Kasumi-1 (cell line): Measurements from ENCODE around the gene CTDP1.
"Not testable (repeated sequence)": the region's sequence is repeated elsewhere in the genome, so short reads cannot be mapped to it uniquely, and the experiment has no call there.

Source experiments
- DNase-seq, 2 experiments: peaks; one replicate each; lab custom pipeline; 2025; lab: John Stamatoyannopoulos, UW

CTDP1 gene

GRCh38 chr18:79740521-79741361 is 61.1 kb downstream of the CTDP1 start:
- DNase-seq, result no peak

GRCh38 chr18:79741362-79741700 is 61.7 kb downstream of the CTDP1 start:
- no peak for DNase-seq

DNA sequence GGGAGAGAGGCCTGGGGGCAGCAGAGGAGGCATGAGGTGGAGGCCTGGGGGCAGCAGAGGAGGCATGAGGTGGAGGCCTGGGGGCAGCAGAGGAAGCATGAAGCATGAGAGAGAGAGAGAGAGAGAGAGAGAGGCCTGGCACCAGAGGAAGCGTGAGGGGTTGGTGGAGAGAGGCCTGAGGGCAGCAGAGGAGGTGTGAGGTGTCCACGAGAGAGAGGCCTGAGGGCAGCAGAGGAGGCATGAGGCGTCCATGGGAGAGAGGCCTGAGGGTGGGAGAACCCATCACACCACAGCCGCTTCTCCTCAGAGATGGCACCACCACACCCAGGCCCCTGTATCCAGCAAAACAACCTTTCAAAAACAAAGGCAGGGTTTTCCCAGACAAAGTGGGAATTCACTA is 62.5 kb downstream of the CTDP1 start:
- no peak for DNase-seq

DNA sequence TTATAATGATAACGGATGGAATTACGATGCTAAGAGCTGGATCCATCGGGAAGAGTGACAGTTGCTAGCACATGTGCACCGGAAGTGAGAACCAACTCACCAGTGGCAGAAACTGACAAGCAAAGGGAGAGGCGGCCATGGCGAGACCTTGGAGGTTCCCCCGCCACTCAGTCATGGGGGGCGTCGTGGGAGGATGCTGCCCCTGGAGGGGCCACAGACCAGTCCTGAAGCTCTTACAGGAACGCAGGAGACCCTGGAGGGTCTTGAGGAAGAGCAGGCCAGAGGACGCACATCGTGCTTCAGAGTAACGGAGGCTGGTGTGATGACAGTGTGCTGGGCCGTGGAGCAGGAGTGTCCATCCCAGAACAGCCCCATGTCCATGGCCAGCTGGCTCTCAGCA is 65.0 kb downstream of the CTDP1 start:
- no peak for DNase-seq

DNA sequence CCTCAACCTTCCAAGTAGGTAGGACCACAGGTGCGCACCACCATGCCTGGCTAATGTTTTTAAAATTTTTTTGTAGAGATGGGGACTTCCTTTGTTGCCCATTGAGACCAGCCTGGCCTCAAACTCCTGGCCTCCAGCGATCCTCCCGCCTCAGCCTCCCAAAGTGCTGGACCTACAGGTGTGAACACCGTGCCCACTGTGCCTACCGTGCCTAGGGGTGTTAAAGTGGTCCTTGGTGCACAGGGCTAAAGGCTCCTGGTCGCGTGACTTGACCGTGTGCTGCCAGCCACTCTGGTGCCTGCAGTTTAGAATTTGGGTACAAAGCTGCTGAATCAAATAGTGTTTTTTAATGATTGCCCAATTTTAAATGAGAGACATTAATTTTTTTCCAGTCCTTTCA is 67.1 kb downstream of the CTDP1 start:
- no peak for DNase-seq

DNA sequence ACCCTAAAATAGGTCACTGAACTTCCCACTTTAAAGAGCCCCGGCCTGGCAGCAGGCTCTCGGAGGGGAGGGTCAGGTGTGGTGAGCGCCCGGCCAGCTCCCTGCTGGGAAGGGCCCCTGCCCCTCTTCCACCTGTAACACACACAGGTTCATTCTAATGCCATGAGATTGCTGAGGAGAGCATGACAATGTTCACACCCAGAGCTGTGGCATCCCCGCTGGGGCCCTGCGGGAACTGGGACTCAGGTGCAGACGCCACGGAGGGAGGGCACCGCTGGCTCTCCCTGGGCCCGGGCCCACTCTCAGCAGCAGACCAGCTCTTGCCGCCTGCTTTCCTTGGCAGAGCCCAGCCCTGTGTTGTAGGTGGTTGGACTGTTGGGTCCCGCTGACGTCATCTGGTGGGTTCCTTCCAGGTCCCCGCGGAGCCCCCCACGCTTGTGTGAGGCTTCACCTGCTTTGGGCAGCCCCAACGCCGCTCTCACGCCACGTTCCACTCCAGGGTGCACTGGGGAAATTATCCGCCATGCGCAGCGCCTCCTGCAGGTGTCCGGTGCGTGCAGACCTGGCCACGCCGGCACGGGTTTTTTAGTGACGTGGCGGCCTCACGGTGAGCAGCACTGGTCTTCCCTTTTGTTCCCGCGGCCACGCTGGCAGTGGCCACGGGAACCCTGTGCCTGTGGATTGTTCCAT is 67.7 kb downstream of the CTDP1 start:
- no peak for DNase-seq

DNA sequence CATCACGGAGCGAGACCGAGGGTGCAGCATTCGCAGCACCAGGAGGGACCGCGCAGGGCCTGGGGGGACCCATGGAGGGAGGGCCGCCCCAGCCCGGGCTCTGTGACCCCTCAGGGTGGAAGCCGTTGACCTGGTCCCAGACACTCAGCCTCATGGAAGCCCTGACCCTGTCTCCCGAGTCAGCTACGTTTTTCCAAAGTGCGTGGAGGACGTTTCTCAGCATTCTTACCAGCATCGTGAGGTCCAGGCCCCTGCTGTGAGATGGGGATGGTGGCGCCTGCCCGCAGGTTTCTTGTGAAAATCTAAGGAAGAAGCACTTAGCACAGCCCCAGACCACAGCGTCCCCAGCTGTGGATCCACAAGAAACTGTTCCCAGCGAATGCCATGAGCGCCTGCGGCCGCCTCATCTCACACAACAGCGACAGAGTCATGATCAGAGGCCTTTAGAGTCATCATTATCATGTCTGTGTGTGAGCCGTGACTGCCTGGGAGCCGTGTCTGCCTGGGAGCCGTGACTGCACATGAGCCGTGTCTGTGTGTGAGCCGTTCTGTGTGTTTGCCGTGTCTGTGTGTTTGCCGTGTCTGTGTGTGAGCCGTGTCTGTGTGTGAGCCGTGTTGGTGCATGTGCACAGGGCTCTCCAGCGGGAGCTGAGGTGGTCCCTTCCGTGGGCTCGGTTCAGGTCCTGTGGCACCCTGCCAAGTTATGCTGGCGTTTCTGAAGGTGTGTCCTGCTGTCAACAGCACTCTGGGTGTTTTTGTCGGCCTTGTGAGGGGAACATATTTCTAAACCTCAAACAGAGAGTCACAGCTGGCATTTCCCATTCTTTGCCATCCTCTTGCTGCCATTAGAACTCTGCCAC is 68.9 kb downstream of the CTDP1 start:
- no peak for DNase-seq

- no peak for DNase-seq
Observed at GRCh38 chr18:79749251-79750191, 69.9 kb downstream of the CTDP1 start.

DNA sequence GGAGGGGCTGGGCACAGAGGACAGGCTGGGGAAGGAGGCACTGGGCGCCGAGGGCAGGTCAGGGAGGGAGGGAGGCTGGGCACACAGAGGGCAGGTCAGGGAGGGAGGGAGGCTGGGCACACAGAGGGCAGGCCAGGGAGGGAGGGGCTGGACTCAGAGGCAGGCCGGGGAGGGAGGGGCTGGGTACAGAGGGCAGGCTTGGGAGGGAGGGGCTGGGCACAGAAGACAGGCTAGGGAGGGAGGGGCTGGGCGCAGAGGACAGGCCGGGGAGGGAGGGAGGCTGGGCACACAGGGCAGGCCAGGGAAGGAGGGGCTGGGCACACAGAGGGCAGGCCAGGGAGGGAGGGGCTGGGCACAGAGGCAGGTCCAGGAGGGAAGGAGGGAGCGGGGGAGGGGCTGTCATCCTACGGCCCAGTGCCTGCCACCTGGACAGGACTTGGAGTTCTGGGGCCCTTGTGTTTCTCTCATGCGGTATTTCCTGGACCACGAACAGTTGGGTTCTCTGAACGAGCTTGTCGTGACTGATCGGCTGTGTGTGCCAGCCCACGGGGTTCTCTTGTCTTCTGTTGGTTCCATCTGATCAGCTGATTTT is 71.5 kb downstream of the CTDP1 start:
- DNase-seq, result no peak

- DNase-seq, result not testable (repeated sequence)
Observed at GRCh38 chr18:79751918-79752578, 72.4 kb downstream of the CTDP1 start.

- not testable (repeated sequence) for DNase-seq
Observed at GRCh38 chr18:79752946-79753345, 73.3 kb downstream of the CTDP1 start.

GRCh38 chr18:79753391-79753851 is 73.8 kb downstream of the CTDP1 start:
- DNase-seq, result no peak

- DNase-seq, result no peak
Observed at GRCh38 chr18:79754022-79754761, 74.6 kb downstream of the CTDP1 start.

- no peak for DNase-seq
Observed at GRCh38 chr18:79754831-79755351, 75.3 kb downstream of the CTDP1 start.

- no peak for DNase-seq
Observed at GRCh38 chr18:79755496-79756142, 76.0 kb downstream of the CTDP1 start.

DNA sequence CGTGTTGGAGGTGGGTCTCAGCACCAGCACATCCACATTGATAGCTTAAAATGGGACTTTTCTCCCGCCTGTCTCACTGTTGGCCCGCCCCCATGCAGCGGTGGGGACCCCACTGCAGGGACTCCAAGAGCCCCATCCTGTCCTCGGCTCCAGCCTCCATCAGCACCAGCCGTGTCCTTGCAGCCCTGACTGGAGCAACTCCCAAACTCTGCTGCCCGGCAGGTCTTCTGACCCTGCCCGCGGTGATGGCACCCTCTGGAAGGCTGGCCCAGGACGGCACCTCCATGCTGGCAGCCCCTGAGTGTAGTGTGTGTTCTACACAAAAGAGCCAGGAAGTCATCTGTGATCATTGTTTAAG is 76.5 kb downstream of the CTDP1 start:
- DNase-seq, result no peak

GRCh38 chr18:79756826-79757225 is 77.2 kb downstream of the CTDP1 start:
- DNase-seq, result no peak

- DNase-seq, result no peak
Observed at GRCh38 chr18:79760348-79760747, 80.7 kb downstream of the CTDP1 start.

- no peak for DNase-seq
Observed at GRCh38 chr18:79760881-79761280, 81.3 kb downstream of the CTDP1 start.
